Activated T-cell treated with anti-CD3 and anti-CD28 coated beads, Interleukin-2, amount 50 U/mL, for 4 hours (primary cell): Measurements from ENCODE around the gene TMEM190. TPM values are rescaled to one million over a fixed set of nuclear protein-coding genes. Genes with fewer than 3 reads are reported as not detected.

Experiments used
- ATAC-seq, 2 donors: fragments of 200-7000 bp; cut with Tn5 transposase; one replicate each; pipeline ENCODE4 v1.10.0; 2021
- DNase-seq: peaks from one replicate; pipeline ENCODE4 v3.0.0-alpha.2; 2020
- H3K27me3 Mint-ChIP-seq: one replicate; pipeline ENCODE4 v1.8.0; 2021; ENCODE audit warnings: low read depth, mixed read lengths
- H3K36me3 Mint-ChIP-seq: one replicate; pipeline ENCODE4 v1.8.0; 2022; ENCODE audit warnings: mixed read lengths; ENCODE audit not compliant: insufficient read depth
- H3K4me1 Mint-ChIP-seq: one replicate; pipeline ENCODE4 v1.8.0; 2021; ENCODE audit warnings: low read depth, mixed read lengths
- H3K4me3 Mint-ChIP-seq: one replicate; pipeline ENCODE4 v1.8.0; 2021; ENCODE audit warnings: mild to moderate bottlenecking, moderate library complexity, mixed read lengths
- H3K9me3 Mint-ChIP-seq: one replicate; pipeline ENCODE4 v1.8.0; 2021; ENCODE audit warnings: mixed read lengths
- total RNA-seq, 3 donors: library from RNA; stranded (reverse); gene quantifications; one replicate each; pipeline ENCODE4 v1.2.1, GENCODE V29; 2021

TMEM190 gene
- total RNA-seq, 3 donors from 2014 or later: not detected

GRCh38 chr19:55345818-55346724 lies 30.6 kb upstream of the TMEM190 start:
- DNase-seq: no peak
- peaks cover 6% of the 10 kb centered on the region for H3K36me3 Mint-ChIP-seq
- H3K4me3 Mint-ChIP-seq: no peak overlapping the region
- H3K9me3 Mint-ChIP-seq: no peaks in the 10 kb centered on the region
- H3K4me1 Mint-ChIP-seq: peaks cover 4% of the 10 kb centered on the region
- peaks cover 8% of the 10 kb centered on the region for H3K27me3 Mint-ChIP-seq
- no peak for ATAC-seq

GRCh38 chr19:55346725-55347441 lies 29.7 kb upstream of the TMEM190 start:
- Mint-ChIP-seq H3K9me3 (no peaks in the 10 kb centered on the region), H3K27me3 (peaks cover 16% of the 10 kb centered on the region), H3K4me1 (peaks cover 3% of the 10 kb centered on the region), H3K36me3 (peaks cover 6% of the 10 kb centered on the region), H3K4me3 (no peak overlapping the region)
- DNase-seq: no peak
- ATAC-seq: no peak

- no peak for DNase-seq
- no peak overlapping the region for H3K4me3 Mint-ChIP-seq
Observed at GRCh38 chr19:55347442-55348009, 29.1 kb upstream of the TMEM190 start.

GRCh38 chr19:55348317-55349034 lies 28.1 kb upstream of the TMEM190 start:
- Mint-ChIP-seq H3K9me3 (no peaks in the 10 kb centered on the region), H3K36me3 (peaks cover 6% of the 10 kb centered on the region), H3K4me1 (peaks cover 14% of the 10 kb centered on the region), H3K27me3 (peaks cover 32% of the 10 kb centered on the region), H3K4me3 (no peak overlapping the region)
- ATAC-seq (no peak), DNase-seq (no peak)

More at GRCh38 chr19:55347442-55348009, 29.1 kb upstream of the TMEM190 start:
- H3K27me3 Mint-ChIP-seq: peaks cover 23% of the 10 kb centered on the region
- H3K9me3 Mint-ChIP-seq: no peaks in the 10 kb centered on the region
- peaks cover 6% of the 10 kb centered on the region for H3K36me3 Mint-ChIP-seq
- H3K4me1 Mint-ChIP-seq: peaks cover 4% of the 10 kb centered on the region
- no peak for ATAC-seq

- ATAC-seq: no peak
- H3K36me3 Mint-ChIP-seq: no peaks in the 10 kb centered on the region
- DNase-seq: no peak
- no peak overlapping the region for H3K4me3 Mint-ChIP-seq
- no peaks in the 10 kb centered on the region for H3K9me3 Mint-ChIP-seq
- H3K4me1 Mint-ChIP-seq: peaks cover 19% of the 10 kb centered on the region
- H3K27me3 Mint-ChIP-seq: peaks cover 38% of the 10 kb centered on the region
Observed at GRCh38 chr19:55350620-55351315, 25.9 kb upstream of the TMEM190 start.

DNA sequence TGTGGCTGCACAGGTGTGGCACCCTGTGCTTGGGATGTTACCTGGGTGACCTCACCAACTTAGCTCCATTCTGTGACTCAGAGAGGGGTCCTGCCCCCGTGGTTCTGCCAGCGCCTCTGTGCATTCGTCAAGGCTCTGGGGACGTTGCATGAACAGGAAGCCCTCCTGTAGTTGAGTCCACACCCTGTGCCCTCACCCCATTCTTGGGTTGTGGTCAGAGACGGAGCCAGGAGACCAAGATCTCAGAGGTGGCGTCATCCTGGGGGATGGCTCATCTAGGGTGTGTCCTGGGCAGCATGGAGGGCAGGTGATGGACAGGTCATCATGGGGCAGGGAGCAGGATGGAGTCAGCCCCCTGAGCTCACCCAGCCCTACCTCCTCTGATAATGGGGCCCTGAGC lies 24.6 kb upstream of the TMEM190 start:
- Mint-ChIP-seq H3K27me3 (peaks cover 44% of the 10 kb centered on the region), H3K4me1 (peaks cover 19% of the 10 kb centered on the region), H3K4me3 (no peak overlapping the region), H3K9me3 (no peaks in the 10 kb centered on the region), H3K36me3 (no peaks in the 10 kb centered on the region)
- ATAC-seq (no peak), DNase-seq (no peak)

GRCh38 chr19:55352549-55353145 lies 24.0 kb upstream of the TMEM190 start:
- Mint-ChIP-seq H3K36me3 (no peaks in the 10 kb centered on the region), H3K27me3 (peaks cover 50% of the 10 kb centered on the region), H3K9me3 (no peaks in the 10 kb centered on the region), H3K4me3 (peak overlapping the region; percentile 52), H3K4me1 (peaks cover 19% of the 10 kb centered on the region)
- no peak for DNase-seq
- ATAC-seq: no peak

- H3K4me1 Mint-ChIP-seq: peaks cover 19% of the 10 kb centered on the region
- ATAC-seq: peak in 1 of 2 donors; percentile 16
- H3K36me3 Mint-ChIP-seq: no peaks in the 10 kb centered on the region
Observed at GRCh38 chr19:55353356-55353802, 23.2 kb upstream of the TMEM190 start.

GRCh38 chr19:55353803-55354697 lies 22.6 kb upstream of the TMEM190 start:
- no peaks in the 10 kb centered on the region for H3K9me3 Mint-ChIP-seq
- DNase-seq (peak; percentile 48), ATAC-seq (peak; percentile 84 to 85)
- no peaks in the 10 kb centered on the region for H3K36me3 Mint-ChIP-seq
- peaks cover 19% of the 10 kb centered on the region for H3K4me1 Mint-ChIP-seq
- peak overlapping the region; percentile 75 for H3K4me3 Mint-ChIP-seq
- peaks cover 53% of the 10 kb centered on the region for H3K27me3 Mint-ChIP-seq

More at GRCh38 chr19:55353356-55353802, 23.2 kb upstream of the TMEM190 start:
- Mint-ChIP-seq H3K9me3 (no peaks in the 10 kb centered on the region), H3K27me3 (peaks cover 50% of the 10 kb centered on the region), H3K4me3 (peak overlapping the region; percentile 75)
- DNase-seq: no peak

DNA sequence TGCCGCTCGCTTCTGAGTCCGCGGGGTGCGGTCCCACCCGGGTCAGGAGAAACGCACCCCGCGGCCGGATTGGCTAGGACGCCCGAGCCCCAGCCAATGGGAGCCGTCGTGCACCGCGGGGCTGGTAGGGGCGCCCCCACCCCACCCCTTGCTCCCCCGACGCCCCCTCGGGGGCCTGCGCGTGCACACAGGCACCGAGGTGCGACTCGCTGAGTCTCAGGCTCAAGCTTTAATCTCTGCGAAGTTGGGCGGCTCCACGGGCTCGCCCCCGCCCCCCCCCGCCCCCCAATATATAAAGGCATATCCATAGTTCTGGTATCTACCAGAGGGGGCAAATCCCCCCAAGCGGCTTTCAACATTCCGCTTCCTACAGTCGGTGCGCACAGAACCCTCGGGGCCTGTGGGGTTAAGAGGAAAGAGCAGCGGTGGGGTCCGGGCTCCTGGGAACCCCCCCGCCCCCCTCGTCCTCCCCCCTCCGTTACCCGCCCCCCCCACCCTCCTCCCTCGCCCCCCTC lies 21.9 kb upstream of the TMEM190 start, which contains the start of gene COX6B2:
Gene COX6B2 (minus strand): TSS at position 22 of the 515 bp plus-strand sequence. CDS start 198 bp downstream, outside the sequence.
- ATAC-seq (no peak), DNase-seq (no peak)
- Mint-ChIP-seq H3K36me3 (no peaks in the 10 kb centered on the region), H3K4me3 (peak within 1 kb of the TSS; percentile 75), H3K27me3 (peaks cover 53% of the 10 kb centered on the region), H3K9me3 (no peaks in the 10 kb centered on the region), H3K4me1 (peaks cover 19% of the 10 kb centered on the region)

- no peaks in the 10 kb centered on the region for H3K9me3 Mint-ChIP-seq
Observed at GRCh38 chr19:55355213-55355821, 21.3 kb upstream of the TMEM190 start.

GRCh38 chr19:55358493-55358892 lies 18.1 kb upstream of the TMEM190 start:
- Mint-ChIP-seq H3K9me3 (no peaks in the 10 kb centered on the region), H3K27me3 (peaks cover 21% of the 10 kb centered on the region), H3K4me3 (no peak overlapping the region), H3K36me3 (no peaks in the 10 kb centered on the region), H3K4me1 (peaks cover 6% of the 10 kb centered on the region)
- DNase-seq (no peak), ATAC-seq (no peak)

More at GRCh38 chr19:55355213-55355821, 21.3 kb upstream of the TMEM190 start:
- DNase-seq (no peak), ATAC-seq (no peak)
- peaks cover 52% of the 10 kb centered on the region for H3K27me3 Mint-ChIP-seq
- no peak overlapping the region for H3K4me3 Mint-ChIP-seq
- no peaks in the 10 kb centered on the region for H3K36me3 Mint-ChIP-seq
- H3K4me1 Mint-ChIP-seq: peaks cover 19% of the 10 kb centered on the region
